Measurements from ENCODE around the gene MED12L.

MED12L gene

GRCh38 chr3:151225040-151225975 is 139.8 kb downstream of the MED12L start:
- no peak overlapping the region for H3K4me3 ChIP-seq (ENCODE audit: low read depth, low read length)
- TF ChIP-seq CTCF (conservative IDR thresholded peaks at IDR 0.05; ENCODE audit: low read depth, low read length): no peak
- DNase-seq (ENCODE audit: low read depth): no peak

DNA sequence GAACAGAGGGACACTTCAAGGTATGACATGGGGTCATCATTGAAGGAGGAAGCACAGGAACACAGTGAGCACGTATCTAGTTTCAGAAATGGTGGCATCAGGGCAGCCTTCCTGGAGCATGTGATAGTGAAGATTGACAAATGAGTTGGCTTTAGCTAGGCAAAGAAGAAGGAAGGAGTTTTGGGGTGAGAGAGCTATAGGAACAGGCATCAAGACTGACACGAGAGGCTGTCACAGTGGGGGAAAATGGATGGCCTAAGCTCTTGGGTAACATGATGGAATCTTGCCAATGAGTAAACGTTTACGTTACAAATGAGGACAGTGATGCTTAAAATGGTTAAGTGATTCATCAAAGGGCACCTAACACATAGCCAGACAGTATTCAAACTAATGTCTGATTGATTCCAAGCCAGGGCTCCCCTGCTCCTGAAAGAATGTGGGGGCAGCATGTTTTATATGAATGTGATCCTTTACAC is 140.7 kb downstream of the MED12L start:
- no peak for TF ChIP-seq CTCF (conservative IDR thresholded peaks at IDR 0.05; ENCODE audit: low read depth, low read length)
- H3K4me3 ChIP-seq (ENCODE audit: low read depth, low read length): no peak overlapping the region
- peak; percentile 95 for DNase-seq (ENCODE audit: low read depth)

GRCh38 chr3:151226825-151227224 is 141.4 kb downstream of the MED12L start:
- no peak for TF ChIP-seq CTCF (conservative IDR thresholded peaks at IDR 0.05; ENCODE audit: low read depth, low read length)
- no peak overlapping the region for H3K4me3 ChIP-seq (ENCODE audit: low read depth, low read length)
- DNase-seq (ENCODE audit: low read depth): no peak

DNA sequence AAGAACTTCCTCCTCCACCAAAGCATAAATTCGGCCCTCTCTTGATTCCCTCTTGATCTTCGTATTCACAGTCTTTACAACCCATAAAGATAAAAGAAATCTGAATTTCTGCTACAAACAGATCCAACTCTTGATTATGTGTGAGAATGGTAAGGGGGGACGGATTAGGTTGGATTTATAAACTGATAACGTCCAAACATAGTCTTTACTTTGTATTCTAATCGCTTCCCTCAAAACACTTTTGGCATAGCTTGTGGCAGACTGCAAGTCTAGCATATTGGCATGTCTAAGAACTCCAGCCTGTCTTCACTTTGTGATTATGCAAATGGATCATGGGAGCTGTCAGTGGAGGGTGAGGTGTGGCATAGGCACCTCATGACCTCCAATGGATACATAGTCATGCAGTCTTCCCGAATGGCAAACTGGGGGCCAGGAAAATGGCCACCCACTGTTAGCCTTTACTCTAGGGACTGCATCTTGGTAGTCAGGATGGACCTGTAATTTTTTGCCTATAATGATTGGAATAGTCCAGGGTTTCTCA is 141.9 kb downstream of the MED12L start:
- peak; percentile 20 for DNase-seq (ENCODE audit: low read depth)
- H3K4me3 ChIP-seq (ENCODE audit: low read depth, low read length): no peak overlapping the region
- TF ChIP-seq CTCF (conservative IDR thresholded peaks at IDR 0.05; ENCODE audit: low read depth, low read length): no peak

DNA sequence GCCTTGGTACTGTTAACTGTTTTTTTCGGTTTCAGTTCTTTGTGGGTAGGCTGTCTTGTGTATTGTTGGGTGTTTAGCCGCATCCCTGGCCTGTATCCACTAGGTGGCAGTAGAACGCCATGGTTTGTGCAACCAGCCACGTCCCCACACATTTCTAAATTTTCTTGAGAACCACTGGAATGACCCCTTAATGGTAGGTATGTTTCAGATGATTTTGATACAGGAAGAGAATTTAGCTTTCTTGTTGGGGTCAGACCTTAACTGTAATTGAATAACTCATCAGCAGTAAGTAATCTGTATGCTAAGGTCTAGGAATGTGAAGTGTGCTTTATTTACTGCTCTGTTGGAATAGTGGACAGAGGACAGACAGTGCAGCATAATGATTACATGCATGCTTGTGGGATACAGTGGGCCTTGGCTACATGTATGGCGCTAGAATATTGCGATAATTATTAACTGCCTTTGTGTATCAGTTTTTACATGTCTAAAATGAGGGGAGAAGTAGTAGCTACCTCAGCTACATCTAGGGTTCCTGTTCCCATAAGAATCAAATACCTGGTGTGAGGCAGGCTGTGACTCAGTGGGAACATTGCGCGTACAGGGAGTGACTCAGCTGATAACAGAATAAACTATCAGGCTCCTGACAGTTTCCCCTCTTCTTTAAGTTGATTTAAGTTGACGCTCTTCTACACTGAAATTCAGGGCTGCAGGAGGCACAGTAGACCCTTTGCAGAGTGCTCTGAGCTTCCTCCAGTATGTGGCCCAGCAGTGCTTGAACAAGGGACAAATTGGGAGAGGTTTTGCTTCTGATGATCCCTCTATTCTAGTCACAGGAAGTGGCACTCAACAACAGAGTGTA is 142.6 kb downstream of the MED12L start:
- peak; percentile 93 for DNase-seq (ENCODE audit: low read depth)
- peak; percentile 97 for TF ChIP-seq CTCF (conservative IDR thresholded peaks at IDR 0.05; ENCODE audit: low read depth, low read length)
- no peak overlapping the region for H3K4me3 ChIP-seq (ENCODE audit: low read depth, low read length)

DNA sequence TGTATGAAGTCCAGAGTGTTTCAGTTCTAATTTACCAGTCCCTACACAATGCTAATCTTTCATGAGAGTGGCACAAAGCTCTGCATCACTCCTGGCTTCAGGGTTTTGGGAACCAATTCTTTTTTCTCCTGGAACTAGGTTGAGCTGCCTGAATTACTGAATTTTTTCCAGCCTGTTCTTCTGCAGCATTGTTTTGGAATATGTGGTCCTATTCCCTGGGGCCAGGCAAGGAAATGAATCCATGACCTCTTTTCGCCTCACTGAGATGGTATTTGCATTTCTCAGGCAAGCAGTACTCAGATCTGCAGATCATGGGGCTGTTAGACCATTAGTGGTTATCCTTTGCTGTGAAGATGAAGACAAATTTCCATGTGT is 143.2 kb downstream of the MED12L start:
- TF ChIP-seq CTCF (conservative IDR thresholded peaks at IDR 0.05; ENCODE audit: low read depth, low read length): no peak
- DNase-seq (ENCODE audit: low read depth): peak; percentile 83
- no peak overlapping the region for H3K4me3 ChIP-seq (ENCODE audit: low read depth, low read length)

Data from choroid plexus epithelial cell (primary cell).